HG03469 (cell line): ENCODE measurements around the gene RASIP1.
"Not testable (repeated sequence)": the region's sequence is repeated elsewhere in the genome, so short reads cannot be mapped to it uniquely, and the experiment has no call there.

Experiments used
- ATAC-seq: cut with Tn5 transposase; IDR thresholded peaks from one replicate; pipeline ENCODE4 v1.9.1; 2021; ENCODE audit warnings: mild to moderate bottlenecking, moderate library complexity, moderate number of reproducible peaks; ENCODE audit not compliant: unreplicated experiment

Gene RASIP1

DNA sequence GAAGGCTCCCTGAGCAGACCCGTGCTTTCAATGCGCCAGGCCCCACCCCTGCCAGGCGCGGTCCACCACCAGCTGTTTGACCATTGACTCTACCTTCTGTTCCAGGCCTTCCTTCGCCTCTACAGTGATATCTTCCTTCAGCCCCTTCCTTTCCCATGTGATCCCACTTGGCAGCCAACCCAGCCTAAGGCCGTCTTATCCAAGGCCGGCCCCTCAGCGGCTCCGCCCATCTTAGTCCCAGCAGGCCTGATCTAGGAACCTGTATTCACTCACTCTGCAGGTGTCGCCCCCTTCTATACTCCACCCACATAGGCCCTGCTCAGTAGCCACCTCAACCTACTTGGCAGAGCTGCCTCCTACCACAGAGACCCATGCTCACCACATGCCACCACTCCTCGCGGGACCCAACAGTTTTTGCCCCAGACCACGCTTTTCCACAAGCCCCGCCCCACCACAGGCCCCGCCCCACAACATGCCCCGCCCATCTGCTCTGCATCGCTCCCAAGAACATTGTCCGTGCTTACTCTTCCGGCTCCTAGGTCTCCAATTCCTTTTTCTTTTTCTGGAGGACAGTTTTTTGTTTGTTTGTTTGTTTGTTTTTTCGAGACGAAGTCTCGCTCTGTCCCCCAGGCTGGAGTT is 2.9 kb downstream of the RASIP1 start:
- no peak for ATAC-seq

GRCh38 chr19:48735031-48735615 is 5.3 kb downstream of the RASIP1 start:
- no peak for ATAC-seq

- ATAC-seq: no peak
These were observed 5.8 kb downstream of the RASIP1 start for GRCh38 chr19:48734625-48735024.

- ATAC-seq: no peak
These were observed 9.0 kb downstream of the RASIP1 start for GRCh38 chr19:48731452-48731851.

DNA sequence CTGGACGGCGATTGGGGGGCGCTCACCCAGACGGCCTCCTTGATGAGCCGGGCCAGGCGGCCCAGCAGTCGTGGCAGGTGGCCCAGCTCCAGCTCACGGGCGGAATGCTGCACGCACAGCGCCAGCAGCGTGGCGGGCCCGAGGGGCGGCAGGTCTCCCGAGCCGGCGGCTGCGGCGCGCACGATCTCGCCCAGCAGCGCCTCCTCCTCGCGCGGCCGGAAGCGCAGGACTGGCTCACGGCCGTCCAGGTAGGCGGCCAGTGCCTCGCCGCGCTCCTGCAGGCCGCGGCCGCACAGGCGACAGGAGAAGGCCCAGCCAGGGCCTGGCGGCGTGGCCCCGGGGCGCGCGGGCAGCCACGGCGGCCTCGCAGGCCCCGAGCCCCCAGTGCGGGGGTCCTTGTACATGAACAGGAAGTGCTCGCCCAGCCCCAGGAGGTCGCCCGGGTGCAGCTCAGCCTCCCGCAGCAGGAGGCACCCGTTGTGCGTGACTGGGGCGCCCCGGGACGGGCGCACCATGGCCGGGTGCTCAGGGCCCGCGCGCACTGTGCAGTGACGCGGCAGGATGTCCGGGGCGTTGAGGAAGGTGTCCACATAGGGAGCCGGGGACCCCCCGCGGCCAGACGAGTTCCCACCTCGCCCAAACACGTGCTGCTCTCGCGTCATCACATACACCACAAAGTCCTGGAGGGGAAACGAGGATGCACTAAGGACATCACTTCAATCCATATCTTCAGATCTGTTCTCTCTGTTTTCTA is 11.3 kb downstream of the RASIP1 start:
- ATAC-seq: no peak

DNA sequence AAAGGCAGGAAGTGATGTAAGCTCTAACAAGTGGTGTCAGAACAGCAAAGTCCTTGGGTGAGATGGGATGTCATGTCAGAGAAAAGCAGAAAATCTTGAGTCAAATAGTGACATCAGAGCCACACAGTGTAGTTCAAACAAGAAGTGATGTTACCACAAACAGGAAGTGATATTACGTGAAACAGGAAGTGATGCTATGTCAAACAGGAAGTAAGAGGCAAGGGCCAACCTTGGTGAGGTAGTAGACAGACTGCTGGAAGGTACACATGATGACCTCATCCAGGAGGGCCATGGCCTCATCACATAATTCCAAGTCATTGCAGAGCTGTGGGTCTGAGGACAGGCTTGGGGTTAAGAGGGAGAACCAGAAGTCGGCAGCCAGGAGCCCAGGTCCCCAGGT is 13.9 kb downstream of the RASIP1 start:
- ATAC-seq: no peak

GRCh38 chr19:48724796-48725753 is 15.3 kb downstream of the RASIP1 start:
- no peak for ATAC-seq

DNA sequence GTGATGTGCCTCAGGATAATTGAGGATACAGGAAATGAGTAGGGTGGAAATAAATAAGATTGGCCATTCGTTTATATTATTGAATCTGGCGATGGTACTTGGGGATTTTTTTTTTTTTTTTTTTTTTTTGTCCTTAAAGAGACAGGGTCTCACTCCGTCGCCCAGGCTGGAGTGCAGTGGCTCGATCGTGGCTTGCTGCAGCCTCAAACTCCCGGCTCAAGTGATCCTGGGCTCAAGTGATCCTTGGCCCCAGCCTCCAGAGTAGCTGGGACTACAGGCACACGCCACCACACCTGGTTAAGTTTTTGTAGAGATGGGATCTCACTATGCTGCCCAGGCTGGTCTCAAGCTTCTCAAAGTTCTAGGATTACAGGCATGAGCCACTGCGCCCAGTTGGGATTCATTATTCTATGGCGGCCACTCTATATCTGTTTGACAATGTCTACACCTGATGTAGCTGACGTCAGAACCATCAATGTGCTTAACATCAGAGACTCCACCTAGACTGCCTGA is 18.2 kb downstream of the RASIP1 start:
- ATAC-seq: no peak

DNA sequence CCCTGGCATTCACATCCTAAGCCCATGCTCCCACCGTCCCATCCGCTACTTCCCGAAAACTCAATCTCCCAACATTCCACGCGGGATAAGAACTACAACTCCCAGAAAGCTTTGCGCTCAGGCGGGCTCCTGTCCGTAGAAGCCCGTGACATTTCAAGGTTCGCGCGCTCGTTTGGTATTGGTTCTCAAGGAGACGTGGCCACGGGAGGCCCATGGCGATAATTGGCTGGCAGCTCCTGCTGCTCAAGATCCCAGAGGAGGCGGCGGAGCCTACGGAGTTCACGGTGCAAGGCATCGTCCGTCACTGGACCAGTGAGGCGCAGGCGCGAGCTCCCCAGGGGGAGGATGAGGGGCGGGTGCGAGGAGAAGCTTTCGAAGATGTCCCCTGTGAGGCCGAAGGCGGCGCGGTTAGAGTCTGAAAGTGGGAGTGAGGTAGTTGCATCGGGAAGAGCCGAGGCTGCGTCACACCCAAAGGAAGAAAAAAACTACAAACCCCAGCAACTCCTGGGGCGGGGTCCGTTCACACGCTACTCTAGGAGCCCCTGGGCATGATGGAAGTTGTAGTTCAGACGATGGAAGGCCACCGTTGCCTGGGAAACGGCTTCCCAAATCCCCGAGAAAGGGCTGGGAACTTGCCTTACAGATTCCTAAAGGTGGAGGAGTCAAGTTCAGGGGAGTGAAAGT is 19.7 kb downstream of the RASIP1 start:
- ATAC-seq: no peak

DNA sequence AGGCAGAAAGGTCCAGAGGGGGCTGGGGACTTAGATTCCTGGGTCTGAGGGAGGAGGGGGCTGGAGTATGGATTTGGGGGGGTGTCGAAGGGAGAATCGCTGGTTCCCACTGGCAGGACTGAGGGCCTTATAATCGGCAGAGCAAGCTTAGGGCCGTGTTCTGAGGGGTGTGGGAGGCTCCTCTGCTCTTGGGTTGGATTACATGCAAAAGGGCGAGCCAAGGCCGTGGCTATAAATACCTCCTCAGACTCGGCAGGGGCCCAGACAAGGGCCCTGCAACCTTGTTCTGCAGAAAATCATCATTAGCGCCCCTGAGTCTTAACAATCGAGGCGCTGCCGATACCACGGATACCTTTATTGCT is 20.2 kb downstream of the RASIP1 start:
- no peak for ATAC-seq

DNA sequence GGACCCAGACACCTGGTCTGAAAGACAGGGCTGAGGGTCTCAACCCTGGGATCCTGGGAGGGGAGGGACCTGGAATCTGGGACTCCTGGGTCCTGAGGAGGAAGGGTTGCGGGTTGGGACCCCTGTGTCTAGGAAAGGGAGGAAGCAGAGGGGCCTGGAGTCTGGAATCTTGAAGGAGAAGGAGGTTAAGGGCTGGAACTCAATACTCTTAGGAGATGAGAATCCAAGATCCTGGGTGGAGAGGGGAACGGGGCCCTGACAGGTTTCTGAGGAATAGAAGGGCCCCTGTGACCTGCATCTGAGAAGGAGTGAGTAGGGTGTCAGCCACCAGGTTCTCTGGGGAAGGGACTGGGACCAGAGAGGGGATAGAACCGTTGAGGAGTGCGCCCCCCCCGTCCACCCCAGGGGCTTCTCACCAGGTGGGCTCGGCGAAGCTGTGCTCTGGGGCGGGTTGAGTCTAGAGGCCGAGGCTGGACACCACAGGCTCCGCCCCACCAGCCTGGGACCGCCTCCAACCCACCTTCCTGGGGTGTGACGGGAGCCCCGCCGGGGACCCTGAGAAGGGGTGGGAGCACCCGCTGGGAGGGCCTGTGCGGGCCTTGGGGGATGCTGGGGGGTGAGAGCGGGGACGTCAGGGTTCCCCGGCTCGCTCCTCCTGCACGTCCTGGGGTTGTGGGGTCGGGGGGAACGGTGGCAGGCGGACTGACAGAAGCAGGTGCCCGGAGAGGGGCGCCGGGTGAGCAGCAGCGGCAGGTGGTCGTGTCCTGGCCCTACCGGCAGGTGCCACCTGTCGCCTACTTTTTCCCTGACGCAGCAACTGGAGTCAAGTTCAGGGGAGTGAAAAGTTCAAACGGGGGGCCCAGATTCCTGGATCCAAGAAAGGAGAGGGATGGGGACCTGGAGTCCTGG is 20.9 kb downstream of the RASIP1 start, which contains the start of gene MAMSTR:
MAMSTR (minus strand) TSS at position 463 of the 909 bp plus-strand sequence. CDS start 694 bp downstream, outside the sequence.
- ATAC-seq: no peak

- no peak for ATAC-seq
These were observed 21.6 kb downstream of the RASIP1 start for GRCh38 chr19:48718711-48719231.

GRCh38 chr19:48718106-48718505 is 22.3 kb downstream of the RASIP1 start:
- ATAC-seq: not testable (repeated sequence)

GRCh38 chr19:48716562-48717291 is 23.7 kb downstream of the RASIP1 start:
- ATAC-seq: no peak

DNA sequence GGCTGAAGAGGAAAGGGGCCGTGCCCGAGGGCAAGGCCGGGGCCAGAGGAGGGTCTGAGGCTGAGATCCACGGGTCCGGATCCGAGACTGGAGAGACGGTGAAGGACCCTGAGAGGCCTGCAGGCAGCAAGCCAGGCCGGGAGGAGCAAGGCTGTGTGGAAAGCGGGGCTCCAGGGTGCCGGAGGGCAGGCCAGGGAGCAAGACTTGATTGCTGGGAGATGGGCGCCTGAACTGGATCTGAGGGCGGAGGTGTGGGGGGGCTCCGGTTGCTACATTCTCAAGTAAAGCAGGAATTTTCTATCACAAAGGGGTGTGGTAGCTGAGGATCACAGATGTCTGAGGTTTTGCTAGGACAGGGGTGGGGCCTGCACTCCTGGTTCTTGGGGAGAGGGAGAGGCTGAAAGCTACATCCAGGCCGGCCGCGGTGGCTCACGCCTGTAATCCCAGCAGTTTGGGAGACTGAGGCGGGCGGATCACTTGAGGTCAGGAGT is 24.7 kb downstream of the RASIP1 start:
- no peak for ATAC-seq

GRCh38 chr19:48714759-48715675 is 25.4 kb downstream of the RASIP1 start:
- ATAC-seq: no peak
